GM12878 (cell line): ENCODE results near the gene CDH16. TPM values are rescaled to one million over a fixed set of nuclear protein-coding genes. Genes with fewer than 3 reads are reported as not detected.

Experiments used
- ATAC-seq: fragments of 200-7000 bp; cut with Tn5 transposase; 3 replicates; pipeline ENCODE4 v1.9.1; 2020; ENCODE audit warnings: mild to moderate bottlenecking, moderate library complexity
- BruUV-seq: library from RNA; stranded (reverse); fragments of 400-500 nt; replicated peaks from 2 replicates; lab custom pipeline; 2021; lab: Mats Ljungman, UMichigan
- CTCF ChIA-PET: fragments of 300-600 bp; sonication (Branson Sonifier 250); formaldehyde crosslinking; extraction: SDS; loops from one replicate; lab custom pipeline; 2021; ENCODE audit warnings: inconsistent platforms; lab: Yijun Ruan, JAX
- POLR2A ChIA-PET: fragments of 350-600 bp; formaldehyde crosslinking; extraction: SDS; loops from one replicate; lab custom pipeline; 2021; ENCODE audit warnings: inconsistent platforms; lab: Charles Lee
- RAD21 ChIA-PET: fragments of 300-600 bp; sonication (Branson Sonifier 250); formaldehyde crosslinking; loops from one replicate; lab custom pipeline; 2023; ENCODE audit warnings: antibody characterized with exemption; ENCODE audit not compliant: unreplicated experiment; lab: Charles Lee
- SMC1A ChIA-PET: fragments of 300-600 bp; sonication (Branson Sonifier 250); formaldehyde crosslinking; loops from one replicate; lab custom pipeline; 2023; ENCODE audit not compliant: unreplicated experiment, uncharacterized antibody; lab: Charles Lee
- DNase-seq: peaks from one replicate; pipeline ENCODE4 v3.0.0-alpha.2; 2011; ENCODE audit warnings: low read depth, low spot score
- FAIRE-seq: peaks from 3 replicates; lab custom pipeline; 2011; peaks lifted over from hg19 to GRCh38; lab: Jason Lieb, UNC
- H2AFZ ChIP-seq: 2 replicates; pipeline ENCODE4 v1.6.0; 2011; ENCODE audit warnings: low read depth, low read length, control low read depth; ENCODE audit not compliant: control insufficient read depth
- H3K27ac ChIP-seq: 2 replicates; pipeline ENCODE4 v1.5.1; 2011; ENCODE audit warnings: control low read depth; ENCODE audit not compliant: control insufficient read depth, insufficient read depth
- H3K27me3 ChIP-seq, 2 experiments: replicated peaks in 1 of 2; 2 replicates each; pipeline versions ENCODE4 v1.6.0 to v1.6.1; 2011; ENCODE audit warnings: low read length in 1 of 2; ENCODE audit not compliant: control insufficient read depth in 2 of 2, insufficient read depth in 2 of 2
- H3K36me3 ChIP-seq, 2 experiments: 2 replicates each; pipeline ENCODE4 v1.5.1; 2011; ENCODE audit warnings: low read length in 1 of 2; ENCODE audit not compliant: control insufficient read depth in 2 of 2, insufficient read depth in 2 of 2
- H3K4me1 ChIP-seq: 2 replicates; pipeline ENCODE4 v1.6.1; 2011; ENCODE audit warnings: mild to moderate bottlenecking, low read length, moderate library complexity, mixed read lengths; ENCODE audit not compliant: control insufficient read depth, insufficient read depth
- H3K4me2 ChIP-seq: 2 replicates; pipeline ENCODE4 v1.6.0; 2011; ENCODE audit warnings: control low read depth; ENCODE audit not compliant: control insufficient read depth, insufficient read depth
- H3K4me3 ChIP-seq: fragments of 200-600 bp; sonication (generic); 2 replicates; pipeline ENCODE4 v1.5.1; 2016
- H3K79me2 ChIP-seq: 2 replicates; pipeline ENCODE4 v1.6.0; 2011; ENCODE audit warnings: low read length; ENCODE audit not compliant: control insufficient read depth, insufficient read depth
- H3K9ac ChIP-seq: 2 replicates; pipeline ENCODE4 v1.8.0; 2011; ENCODE audit warnings: low read length, control low read depth, mixed read lengths; ENCODE audit not compliant: control insufficient read depth, insufficient read depth
- H3K9me3 ChIP-seq: replicated peaks from 3 replicates; pipeline ENCODE4 v1.5.1; 2011; ENCODE audit warnings: mild to moderate bottlenecking, low read length; ENCODE audit not compliant: control insufficient read depth, insufficient read depth
- H4K20me1 ChIP-seq: 2 replicates; pipeline ENCODE4 v1.6.0; 2011; ENCODE audit not compliant: control insufficient read depth, insufficient read depth
- CEBPZ ChIP-seq: fragments of 150-350 bp; IDR thresholded peaks from 2 replicates; pipeline ENCODE4 v1.6.1; 2016; ENCODE audit warnings: low read depth, low read length
- E4F1 ChIP-seq: fragments of 450-650 bp; IDR thresholded peaks from 2 replicates; pipeline ENCODE4 v1.6.1; 2018; ENCODE audit warnings: borderline replicate concordance, mild to moderate bottlenecking; ENCODE audit not compliant: partially characterized antibody
- GATAD2B ChIP-seq: fragments of 450-650 bp; conservative IDR thresholded peaks from 2 replicates; pipeline ENCODE4 v1.6.1; 2017; ENCODE audit warnings: low read depth, mild to moderate bottlenecking, moderate library complexity
- KAT2A ChIP-seq: conservative IDR thresholded peaks from 2 replicates; pipeline ENCODE4 v1.6.1; 2011; ENCODE audit warnings: low read depth, low read length; ENCODE audit not compliant: control insufficient read depth
- PRDM15 ChIP-seq: fragments of 450-650 bp; formaldehyde crosslinking; IDR thresholded peaks from 2 replicates; pipeline ENCODE4 v1.4.0; 2020; ENCODE audit warnings: mild to moderate bottlenecking, moderate library complexity
- WGBS: methylation state at CpG from one replicate; pipeline ENCODE4 v1.1.6; 2016; ENCODE audit warnings: low lambda C conversion rate; ENCODE audit not compliant: insufficient replicate concordance, insufficient coverage; ENCODE audit errors: missing lambda C conversion rate; 5-methylcytosine and 5-hydroxymethylcytosine counted together
- in situ Hi-C: fragments of 300-500 bp; cut with MboI; formaldehyde crosslinking; loops from 9 replicates; pipeline ENCODE4 v1.14.3; 2018; ENCODE audit warnings: mixed read lengths
- intact Hi-C: fragments of 100-400 bp; cut with micrococcal nuclease; formaldehyde crosslinking; loops from one replicate; pipeline ENCODE4 v1.14.2; 2022; ENCODE audit not compliant: unreplicated experiment
- polyA plus RNA-seq, 11 experiments: library from polyadenylated mRNA; depleted of rRNA in 4 of 11; unstranded in 6 of 11; stranded (reverse) in 5 of 11; fragments of >200 nt; fragmentation: Nextera tagmentation in 4 of 11; fragmentation: Illumina TruSeq in 1 of 11; extraction: Ambion mirVana in 4 of 11; extraction: Trizol in 1 of 11; gene quantifications; 1 replicate in 1 of 11; 2 replicates in 10 of 11; pipeline versions ENCODE4 v1.2.1 to v1.2.3, GENCODE V29; 2011 to 2016; ENCODE audit warnings: inconsistent platforms in 2 of 11, missing spikeins in 2 of 11, low read depth in 1 of 11
- total RNA-seq, 4 experiments: library from RNA; depleted of rRNA in 3 of 4; stranded (reverse); fragments of >200 nt in 3 of 4; fragmentation: Illumina TruSeq in 1 of 4; extraction: Trizol in 1 of 4; gene quantifications; 2 replicates each; pipeline versions ENCODE4 v1.2.1 to v1.2.3, GENCODE V29; 2013 to 2021
- TF ChIP-seq, protein P1 (sequence below): fragments of 450-650 bp; IDR thresholded peaks from 2 replicates; pipeline ENCODE4 v1.6.1; 2017; ENCODE audit warnings: borderline replicate concordance
- TF ChIP-seq, protein P2 (sequence below): IDR thresholded peaks from 2 replicates; pipeline ENCODE4 v1.6.1; 2012; ENCODE audit warnings: mild to moderate bottlenecking, low read depth, low read length

Gene CDH16
- total and polyA plus RNA-seq, 10 of the 15 experiments (the other 5 are each of a cell fraction or from before 2014, with no cell fraction given) = 0.05 TPM; not detected in 9

- WGBS = 57% methylated on average over 8 of the region's 8 CpGs
- SMC1A ChIA-PET = no interaction called here
- H3K9me3 ChIP-seq = no peaks in the 10 kb centered on the region
- in situ Hi-C loops = loop anchor here (5.0 kb wide), 1 partner anchor 250 kb away; no protein-coding TSS in a partner anchor
- no peak overlapping the region for H3K4me2 ChIP-seq
- no peak overlapping the region for H3K4me3 ChIP-seq
- RAD21 ChIA-PET = no interaction called here
- H3K27me3 ChIP-seq = no peaks in the 10 kb centered on the region
- peaks cover 4% of the 10 kb centered on the region for H3K4me1 ChIP-seq
- CTCF ChIA-PET = interaction anchor here (0.6 to 1.8 kb wide), 5 partner anchors 10 to 385 kb away, joined by 3 to 7 read pairs (median 3); partner anchors contain the start of gene NAE1
- no peaks in the 10 kb centered on the region for H3K36me3 ChIP-seq
- DNase-seq = no peak
- POLR2A ChIA-PET = no interaction called here
- no peaks in the 10 kb centered on the region for H3K79me2 ChIP-seq
- no peak overlapping the region for H3K9ac ChIP-seq
- H3K27ac ChIP-seq = no peak overlapping the region
- H4K20me1 ChIP-seq = no peaks in the 10 kb centered on the region
- BruUV-seq = no TSS peak
- no peak for ATAC-seq
- intact Hi-C loops = no loop called here
- no peak for FAIRE-seq
- H2AFZ ChIP-seq = no peak overlapping the region
- TF ChIP-seq, protein P1, sequence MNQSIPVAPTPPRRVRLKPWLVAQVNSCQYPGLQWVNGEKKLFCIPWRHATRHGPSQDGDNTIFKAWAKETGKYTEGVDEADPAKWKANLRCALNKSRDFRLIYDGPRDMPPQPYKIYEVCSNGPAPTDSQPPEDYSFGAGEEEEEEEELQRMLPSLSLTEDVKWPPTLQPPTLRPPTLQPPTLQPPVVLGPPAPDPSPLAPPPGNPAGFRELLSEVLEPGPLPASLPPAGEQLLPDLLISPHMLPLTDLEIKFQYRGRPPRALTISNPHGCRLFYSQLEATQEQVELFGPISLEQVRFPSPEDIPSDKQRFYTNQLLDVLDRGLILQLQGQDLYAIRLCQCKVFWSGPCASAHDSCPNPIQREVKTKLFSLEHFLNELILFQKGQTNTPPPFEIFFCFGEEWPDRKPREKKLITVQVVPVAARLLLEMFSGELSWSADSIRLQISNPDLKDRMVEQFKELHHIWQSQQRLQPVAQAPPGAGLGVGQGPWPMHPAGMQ = no peak
- TF ChIP-seq E4F1 (no peak), PRDM15 (CRISPR knock-in tag) (no peak), GATAD2B (no peak), KAT2A (no peak), CEBPZ (no peak)
- TF ChIP-seq, protein P2, sequence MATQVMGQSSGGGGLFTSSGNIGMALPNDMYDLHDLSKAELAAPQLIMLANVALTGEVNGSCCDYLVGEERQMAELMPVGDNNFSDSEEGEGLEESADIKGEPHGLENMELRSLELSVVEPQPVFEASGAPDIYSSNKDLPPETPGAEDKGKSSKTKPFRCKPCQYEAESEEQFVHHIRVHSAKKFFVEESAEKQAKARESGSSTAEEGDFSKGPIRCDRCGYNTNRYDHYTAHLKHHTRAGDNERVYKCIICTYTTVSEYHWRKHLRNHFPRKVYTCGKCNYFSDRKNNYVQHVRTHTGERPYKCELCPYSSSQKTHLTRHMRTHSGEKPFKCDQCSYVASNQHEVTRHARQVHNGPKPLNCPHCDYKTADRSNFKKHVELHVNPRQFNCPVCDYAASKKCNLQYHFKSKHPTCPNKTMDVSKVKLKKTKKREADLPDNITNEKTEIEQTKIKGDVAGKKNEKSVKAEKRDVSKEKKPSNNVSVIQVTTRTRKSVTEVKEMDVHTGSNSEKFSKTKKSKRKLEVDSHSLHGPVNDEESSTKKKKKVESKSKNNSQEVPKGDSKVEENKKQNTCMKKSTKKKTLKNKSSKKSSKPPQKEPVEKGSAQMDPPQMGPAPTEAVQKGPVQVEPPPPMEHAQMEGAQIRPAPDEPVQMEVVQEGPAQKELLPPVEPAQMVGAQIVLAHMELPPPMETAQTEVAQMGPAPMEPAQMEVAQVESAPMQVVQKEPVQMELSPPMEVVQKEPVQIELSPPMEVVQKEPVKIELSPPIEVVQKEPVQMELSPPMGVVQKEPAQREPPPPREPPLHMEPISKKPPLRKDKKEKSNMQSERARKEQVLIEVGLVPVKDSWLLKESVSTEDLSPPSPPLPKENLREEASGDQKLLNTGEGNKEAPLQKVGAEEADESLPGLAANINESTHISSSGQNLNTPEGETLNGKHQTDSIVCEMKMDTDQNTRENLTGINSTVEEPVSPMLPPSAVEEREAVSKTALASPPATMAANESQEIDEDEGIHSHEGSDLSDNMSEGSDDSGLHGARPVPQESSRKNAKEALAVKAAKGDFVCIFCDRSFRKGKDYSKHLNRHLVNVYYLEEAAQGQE = no peak
These were observed 56.6 kb downstream of the CDH16 start for GRCh38 chr16:66862023-66862520.
